Stomach (tissue), 9 donors: ENCODE results near the gene MRPS2. TPM values are rescaled to one million over a fixed set of nuclear protein-coding genes. Genes with fewer than 3 reads are reported as not detected.

Experiments used
- DNase-seq, 2 donors: peaks; one replicate each; pipeline versions ENCODE4 v3.0.0 to v3.0.0-alpha.2; 2013 to 2019
- H3K27ac ChIP-seq, 5 donors: fragments of 200-600 bp in 4 of 5; sonication (generic) in 4 of 5; one replicate each; pipeline ENCODE4 v1.5.1; 2013 to 2019; ENCODE audit warnings: mild to moderate bottlenecking in 1 of 5, moderate library complexity in 1 of 5
- H3K27me3 ChIP-seq, 3 donors: fragments of 200-600 bp; sonication (generic); one replicate each; pipeline ENCODE4 v1.5.1; 2017 to 2019; ENCODE audit warnings: mixed run types in 1 of 3
- H3K36me3 ChIP-seq, 4 donors: fragments of 200-600 bp; sonication (generic); 1 replicate in 3 of 4; 2 replicates in 1 of 4; pipeline ENCODE4 v1.5.1; 2016 to 2019
- H3K4me1 ChIP-seq, 4 donors: fragments of 200-600 bp; sonication (generic); one replicate each; pipeline ENCODE4 v1.5.1; 2016 to 2019
- H3K4me3 ChIP-seq, 4 donors: fragments of 200-600 bp; sonication (generic) in 3 of 4; one replicate each; pipeline ENCODE4 v1.5.1; 2016 to 2019; ENCODE audit warnings: mild to moderate bottlenecking in 1 of 4
- H3K9me3 ChIP-seq, 4 donors: fragments of 200-600 bp; sonication (generic); one replicate each; pipeline ENCODE4 v1.5.1; 2016 to 2019
- CTCF ChIP-seq, 7 experiments: fragments of 450-650 bp in 4 of 7; fragments of 200-600 bp in 3 of 7; sonication (generic) in 3 of 7; IDR thresholded peaks; one replicate each; pipeline ENCODE4 v1.5.1; 2016 to 2019; ENCODE audit warnings: antibody characterized with exemption in 7 of 7, control low read depth in 2 of 7, mild to moderate bottlenecking in 1 of 7
- EP300 ChIP-seq: sonication (generic); formaldehyde crosslinking; IDR thresholded peaks from one replicate; pipeline ENCODE4 v1.6.1; 2017; ENCODE audit warnings: antibody characterized with exemption
- POLR2A ChIP-seq, 4 donors: fragments of 450-650 bp; IDR thresholded peaks; one replicate each; pipeline ENCODE4 v1.6.1; 2016; ENCODE audit warnings: antibody characterized with exemption in 4 of 4, control low read depth in 2 of 4, mild to moderate bottlenecking in 1 of 4, moderate library complexity in 1 of 4
- POLR2AphosphoS5 ChIP-seq, 3 donors: sonication (generic); formaldehyde crosslinking; IDR thresholded peaks; one replicate each; pipeline ENCODE4 v1.6.1; 2016; ENCODE audit warnings: antibody characterized with exemption in 3 of 3
- WGBS, 5 donors: extraction: QIAGEN DNeasy Blood & Tissue Kit in 3 of 5; methylation state at CpG; one replicate each; pipeline versions ENCODE4 v1.1.5 to v1.1.7; 2013 to 2018; 5-methylcytosine and 5-hydroxymethylcytosine counted together
- intact Hi-C: fragments of 100-400 bp; cut with DNase I; formaldehyde crosslinking; loops from one replicate; pipeline ENCODE4 v1.15.1; 2023; ENCODE audit warnings: low total_unique reads
- polyA plus RNA-seq, 3 donors: library from polyadenylated mRNA; stranded (reverse); fragments of 200-250 nt; gene quantifications; one replicate each; pipeline ENCODE4 v1.2.3, GENCODE V29; 2013
- total RNA-seq, 5 donors: library from RNA; depleted of rRNA; stranded (reverse); fragments of >200 nt; gene quantifications; one replicate each; pipeline versions ENCODE4 v1.1.0 to v1.2.3, GENCODE V29; 2014 to 2016
- donor health status: healthy with polysubstance abuse.
- donor health status: Bipolar disorder and iron deficiency.
- donor health status: healthy.

Gene MRPS2
- total and polyA plus RNA-seq, 8 donors = 1.8 to 54.7 (median 40.1) TPM

GRCh38 chr9:135502873-135503321 is 2.4 kb downstream of the MRPS2 start:
- Histone ChIP-seq H3K4me3 (no peak overlapping the region), H3K36me3 (peaks cover 25 to 43% (median 37%) of the 10 kb centered on the region in 4 donors), H3K9me3 (no peaks in the 10 kb centered on the region), H3K27ac (no peak overlapping the region), H3K27me3 (no peaks in the 10 kb centered on the region), H3K4me1 (peaks cover 19 to 51% (median 39%) of the 10 kb centered on the region in 4 donors)
- 86 to 95% (median 93%) methylated on average over 16 of the region's 16 CpGs for WGBS, 5 donors
- TF ChIP-seq POLR2AphosphoS5 (IDR thresholded peaks at IDR 0.05) (no peak), EP300 (no peak), POLR2A (IDR thresholded peaks at IDR 0.05) (no peak), CTCF (IDR thresholded peaks at IDR 0.05) (no peak)
- no peak for DNase-seq
- intact Hi-C loops = no loop called here

GRCh38 chr9:135503371-135504261 is 3.1 kb downstream of the MRPS2 start:
- Histone ChIP-seq H3K4me3 (no peak overlapping the region), H3K9me3 (peaks cover 0 to 5% (median 2%) of the 10 kb centered on the region in 4 donors), H3K4me1 (peaks cover 19 to 51% (median 39%) of the 10 kb centered on the region in 4 donors), H3K27me3 (no peaks in the 10 kb centered on the region), H3K36me3 (peaks cover 25 to 43% (median 37%) of the 10 kb centered on the region in 4 donors), H3K27ac (no peak overlapping the region)
- DNase-seq = no peak
- no peak for TF ChIP-seq POLR2AphosphoS5 (IDR thresholded peaks at IDR 0.05)
- WGBS, 5 donors = 87 to 91% (median 90%) methylated on average over 25 to 41 of the region's 41 CpGs
- intact Hi-C loops = no loop called here

- TF ChIP-seq CTCF (IDR thresholded peaks at IDR 0.05) (peak in 5 of 7 experiments; percentile 41 to 66 (median 52)), POLR2A (IDR thresholded peaks at IDR 0.05) (no peak), EP300 (no peak), POLR2AphosphoS5 (IDR thresholded peaks at IDR 0.05) (no peak)
- peaks cover 25 to 43% (median 37%) of the 10 kb centered on the region in 4 donors for H3K36me3 ChIP-seq
- no peak overlapping the region for H3K27ac ChIP-seq
- 46 to 69% (median 67%) methylated on average over 9 to 21 of the region's 21 CpGs for WGBS, 5 donors
- H3K27me3 ChIP-seq = no peaks in the 10 kb centered on the region
- peak; percentile 63 to 81 for DNase-seq
- peaks cover 0 to 14% (median 11%) of the 10 kb centered on the region in 4 donors for H3K9me3 ChIP-seq
- peaks cover 14 to 42% (median 34%) of the 10 kb centered on the region in 4 donors for H3K4me1 ChIP-seq
- intact Hi-C loops = no loop called here
- H3K4me3 ChIP-seq = no peak overlapping the region
Measured at GRCh38 chr9:135504262-135505243, 4.1 kb downstream of the MRPS2 start.

- peaks cover 14 to 35% (median 25%) of the 10 kb centered on the region in 4 donors for H3K4me1 ChIP-seq
- no peak overlapping the region for H3K27ac ChIP-seq
- intact Hi-C loops = no loop called here
- peaks cover 0 to 18% (median 12%) of the 10 kb centered on the region in 4 donors for H3K9me3 ChIP-seq
- H3K27me3 ChIP-seq = no peaks in the 10 kb centered on the region
- WGBS, 5 donors = 72 to 89% (median 87%) methylated on average over 10 to 24 of the region's 24 CpGs
- DNase-seq = no peak
- TF ChIP-seq CTCF (IDR thresholded peaks at IDR 0.05) (no peak), EP300 (no peak), POLR2A (IDR thresholded peaks at IDR 0.05) (no peak), POLR2AphosphoS5 (IDR thresholded peaks at IDR 0.05) (no peak)
- H3K36me3 ChIP-seq = peaks cover 25 to 43% (median 37%) of the 10 kb centered on the region in 4 donors
- H3K4me3 ChIP-seq = no peak overlapping the region
Measured at GRCh38 chr9:135505406-135506187, 5.1 kb downstream of the MRPS2 start.
